HepG2 (cell line): ENCODE measurements around the gene WDR62. TPM values are rescaled to one million over a fixed set of nuclear protein-coding genes. Genes with fewer than 3 reads are reported as not detected.

Source experiments
- ATRX ChIP-seq: sonication (generic); formaldehyde crosslinking; IDR thresholded peaks from 2 replicates; pipeline ENCODE4 v1.4.0; 2020; ENCODE audit warnings: missing genetic modification reagents, borderline replicate concordance
- BHLHE40 ChIP-seq: IDR thresholded peaks from 2 replicates; pipeline ENCODE4 v1.6.1; 2011; ENCODE audit warnings: low read length, improper control_type of control experiment
- FOSL1 ChIP-seq: sonication (generic); formaldehyde crosslinking; IDR thresholded peaks from 2 replicates; pipeline ENCODE4 v1.9.0; 2021; ENCODE audit warnings: missing genetic modification reagents, borderline replicate concordance
- FOXJ3 ChIP-seq: sonication (generic); formaldehyde crosslinking; IDR thresholded peaks from 2 replicates; pipeline ENCODE4 v1.4.0; 2020; ENCODE audit warnings: missing genetic modification reagents, mild to moderate bottlenecking, borderline replicate concordance
- MAFK ChIP-seq, 2 experiments: IDR thresholded peaks in 1 of 2; conservative IDR thresholded peaks in 1 of 2; 2 replicates each; pipeline ENCODE4 v1.6.1; 2011; ENCODE audit warnings: improper control_type of control experiment in 2 of 2, low read length in 2 of 2
- NKX3-1 ChIP-seq: sonication (generic); formaldehyde crosslinking; IDR thresholded peaks from 2 replicates; pipeline ENCODE4 v1.5.0; 2020; ENCODE audit warnings: missing genetic modification reagents
- NR2F2 ChIP-seq: IDR thresholded peaks from 2 replicates; pipeline ENCODE4 v1.6.1; 2012; ENCODE audit warnings: low read depth, inconsistent platforms, borderline replicate concordance
- PAWR ChIP-seq: sonication (generic); formaldehyde crosslinking; IDR thresholded peaks from 2 replicates; pipeline ENCODE4 v1.4.0; 2020; ENCODE audit warnings: missing genetic modification reagents, mild to moderate bottlenecking, borderline replicate concordance
- POLR2A ChIP-seq, 2 experiments: IDR thresholded peaks; 2 replicates each; pipeline ENCODE4 v1.6.1; 2011; ENCODE audit warnings: low read depth in 2 of 2, low read length in 2 of 2, mild to moderate bottlenecking in 1 of 2, moderate library complexity in 1 of 2; ENCODE audit not compliant: insufficient read depth in 1 of 2
- POLR2AphosphoS2 ChIP-seq: IDR thresholded peaks from 2 replicates; pipeline ENCODE4 v1.6.1; 2011; ENCODE audit warnings: low read depth, low read length, improper control_type of control experiment
- REL ChIP-seq: sonication (generic); formaldehyde crosslinking; conservative IDR thresholded peaks from 2 replicates; pipeline ENCODE4 v1.8.0; 2022; ENCODE audit warnings: mild to moderate bottlenecking, missing genetic modification reagents, moderate library complexity
- SMAD3 ChIP-seq: sonication (generic); formaldehyde crosslinking; IDR thresholded peaks from 2 replicates; pipeline ENCODE4 v1.4.0; 2020; ENCODE audit warnings: missing genetic modification reagents
- SNAPC2 ChIP-seq: sonication (generic); formaldehyde crosslinking; IDR thresholded peaks from 2 replicates; pipeline ENCODE4 v1.8.1; 2022; ENCODE audit warnings: mild to moderate bottlenecking, missing genetic modification reagents
- ZFP90 ChIP-seq: sonication (generic); formaldehyde crosslinking; IDR thresholded peaks from 2 replicates; pipeline ENCODE4 v1.8.0; 2022; ENCODE audit warnings: missing genetic modification reagents, mild to moderate bottlenecking, inconsistent platforms, borderline replicate concordance
- ZFY ChIP-seq: sonication (generic); formaldehyde crosslinking; IDR thresholded peaks from 2 replicates; pipeline ENCODE4 v1.4.0; 2020; ENCODE audit warnings: missing genetic modification reagents
- ZNF143 ChIP-seq: sonication (generic); formaldehyde crosslinking; IDR thresholded peaks from 2 replicates; pipeline ENCODE4 v1.4.0; 2020; ENCODE audit warnings: missing genetic modification reagents
- ZNF550 ChIP-seq: sonication (generic); formaldehyde crosslinking; IDR thresholded peaks from 2 replicates; pipeline ENCODE4 v1.4.0; 2020; ENCODE audit warnings: mild to moderate bottlenecking, missing genetic modification reagents, borderline replicate concordance
- ZSCAN22 ChIP-seq: sonication (generic); formaldehyde crosslinking; IDR thresholded peaks from 2 replicates; pipeline ENCODE4 v1.4.0; 2020; ENCODE audit warnings: mild to moderate bottlenecking, missing genetic modification reagents
- polyA plus RNA-seq, 8 experiments: library from polyadenylated mRNA; depleted of rRNA in 3 of 8; stranded (reverse) in 7 of 8; unstranded in 1 of 8; fragments of >200 nt; fragmentation: Illumina TruSeq in 4 of 8; extraction: Trizol in 4 of 8; gene quantifications; 2 replicates each; pipeline versions ENCODE4 v1.2.1 to v1.2.3, GENCODE V29; 2011 to 2016; ENCODE audit warnings: low read depth in 4 of 8, missing spikeins in 1 of 8, mixed read lengths in 1 of 8; ENCODE audit not compliant: insufficient read depth in 1 of 8
- total RNA-seq, 5 experiments: library from RNA; depleted of rRNA; stranded (reverse); fragments of >200 nt; fragmentation: Illumina TruSeq; extraction: Trizol; gene quantifications; 2 replicates each; pipeline ENCODE4 v1.2.3, GENCODE V29; 2016; ENCODE audit warnings: low read depth in 1 of 5
- TF ChIP-seq, protein P1 (sequence below): sonication (generic); formaldehyde crosslinking; IDR thresholded peaks from 2 replicates; pipeline ENCODE4 v1.4.0; 2020; ENCODE audit warnings: mild to moderate bottlenecking, missing genetic modification reagents
- TF ChIP-seq, protein P2 (sequence below): sonication (generic); formaldehyde crosslinking; IDR thresholded peaks from 2 replicates; pipeline ENCODE4 v1.4.0; 2020; ENCODE audit warnings: missing genetic modification reagents, borderline replicate concordance
- TF ChIP-seq, protein P3 (sequence below): sonication (generic); formaldehyde crosslinking; IDR thresholded peaks from 2 replicates; pipeline ENCODE4 v1.8.0; 2023; ENCODE audit warnings: mild to moderate bottlenecking, missing genetic modification reagents
- TF ChIP-seq, protein P4 (sequence below): sonication (generic); formaldehyde crosslinking; conservative IDR thresholded peaks from 2 replicates; pipeline ENCODE4 v1.4.0; 2020; ENCODE audit warnings: missing genetic modification reagents

Gene WDR62
- total and polyA plus RNA-seq, 2 of the 13 experiments (the other 11 are each of a cell fraction or from before 2014, with no cell fraction given): 5.8 to 12.5 TPM

DNA sequence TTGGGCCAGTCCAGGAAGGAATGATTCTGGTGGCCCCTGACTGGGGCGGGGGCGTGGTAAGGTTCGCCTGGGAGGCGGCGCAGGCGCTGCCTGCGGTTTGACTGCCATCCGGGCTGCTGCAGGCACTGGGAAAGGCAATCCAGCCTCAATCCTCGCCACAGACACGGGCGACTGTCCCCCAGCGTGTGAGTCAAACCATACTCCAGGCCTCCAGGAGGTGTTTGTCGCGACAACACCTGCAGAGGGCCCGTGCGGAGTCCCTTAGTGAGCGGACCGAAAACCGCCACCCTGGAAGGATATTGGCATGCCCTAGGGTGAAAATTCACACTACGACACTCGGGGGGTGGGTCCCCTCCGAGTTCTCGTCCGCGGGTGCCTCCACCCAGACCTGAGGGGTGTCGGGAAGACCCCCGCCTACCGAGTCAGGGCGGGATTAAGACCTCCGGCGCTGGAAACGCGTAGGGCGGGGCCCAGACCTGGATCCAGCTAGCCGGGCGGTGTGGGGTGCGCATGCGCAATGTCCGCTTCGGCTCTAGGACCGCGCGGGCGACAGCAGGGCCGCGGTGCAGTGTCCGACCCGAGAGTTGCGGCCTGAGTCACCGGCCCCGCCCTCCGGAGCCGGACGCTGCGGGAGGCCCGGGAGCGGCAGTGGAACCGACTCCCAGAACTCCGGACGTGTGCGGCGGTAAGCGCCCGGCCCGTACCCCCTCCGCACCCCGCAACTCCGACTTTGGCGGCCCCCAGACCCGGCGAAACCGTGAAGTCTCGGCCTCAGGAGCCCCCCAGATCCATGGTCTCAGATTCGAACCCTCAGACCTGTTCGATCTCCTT, 85.0 kb downstream of the WDR62 start, which contains the start of gene CAPNS1 (continued):
- TF ChIP-seq ZFP90 (peak; percentile 59; the same call in 1 of the 2 replicates), FOXJ3 (peak; percentile 55; the same call in 1 of the 2 replicates), NR2F2 (no peak; the same call in 1 of the 2 replicates), ZFY (CRISPR knock-in tag) (peak; percentile 91), ATRX (CRISPR knock-in tag) (no peak), SMAD3 (CRISPR knock-in tag) (peak; percentile 36; the same call in 1 of the 2 replicates), ZNF550 (0 out of 2 replicates have a peak, but pooled peaks have one; percentile 87), REL (CRISPR knock-in tag) (0 out of 2 replicates have a peak, but pooled peaks have one; percentile 33), POLR2A (IDR thresholded peaks at IDR 0.05; ENCODE audit: insufficient read depth in 1 of 2, low read depth in 2 of 2, low read length in 2 of 2) (peak; percentile 60 to 86; a peak in 3 of 4 replicates), MAFK (conservative IDR thresholded peaks at IDR 0.05 in 1 of 2, IDR thresholded peaks at IDR 0.05 in 1 of 2; ENCODE audit: low read length in 2 of 2) (no peak), SNAPC2 (CRISPR knock-in tag) (no peak), POLR2AphosphoS2 (no peak), BHLHE40 (no peak), ZSCAN22 (no peak), ZNF143 (CRISPR knock-in tag) (peak; percentile 83), PAWR (CRISPR knock-in tag) (no peak), NKX3-1 (CRISPR knock-in tag) (peak; percentile 26; the same call in 1 of the 2 replicates), FOSL1 (peak; percentile 57; the same call in 1 of the 2 replicates)
- TF ChIP-seq, protein P1, sequence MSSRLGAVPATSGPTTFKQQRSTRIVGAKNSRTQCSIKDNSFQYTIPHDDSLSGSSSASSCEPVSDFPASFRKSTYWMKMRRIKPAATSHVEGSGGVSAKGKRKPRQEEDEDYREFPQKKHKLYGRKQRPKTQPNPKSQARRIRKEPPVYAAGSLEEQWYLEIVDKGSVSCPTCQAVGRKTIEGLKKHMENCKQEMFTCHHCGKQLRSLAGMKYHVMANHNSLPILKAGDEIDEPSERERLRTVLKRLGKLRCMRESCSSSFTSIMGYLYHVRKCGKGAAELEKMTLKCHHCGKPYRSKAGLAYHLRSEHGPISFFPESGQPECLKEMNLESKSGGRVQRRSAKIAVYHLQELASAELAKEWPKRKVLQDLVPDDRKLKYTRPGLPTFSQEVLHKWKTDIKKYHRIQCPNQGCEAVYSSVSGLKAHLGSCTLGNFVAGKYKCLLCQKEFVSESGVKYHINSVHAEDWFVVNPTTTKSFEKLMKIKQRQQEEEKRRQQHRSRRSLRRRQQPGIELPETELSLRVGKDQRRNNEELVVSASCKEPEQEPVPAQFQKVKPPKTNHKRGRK (CRISPR knock-in tag): no peak
- TF ChIP-seq, protein P2, sequence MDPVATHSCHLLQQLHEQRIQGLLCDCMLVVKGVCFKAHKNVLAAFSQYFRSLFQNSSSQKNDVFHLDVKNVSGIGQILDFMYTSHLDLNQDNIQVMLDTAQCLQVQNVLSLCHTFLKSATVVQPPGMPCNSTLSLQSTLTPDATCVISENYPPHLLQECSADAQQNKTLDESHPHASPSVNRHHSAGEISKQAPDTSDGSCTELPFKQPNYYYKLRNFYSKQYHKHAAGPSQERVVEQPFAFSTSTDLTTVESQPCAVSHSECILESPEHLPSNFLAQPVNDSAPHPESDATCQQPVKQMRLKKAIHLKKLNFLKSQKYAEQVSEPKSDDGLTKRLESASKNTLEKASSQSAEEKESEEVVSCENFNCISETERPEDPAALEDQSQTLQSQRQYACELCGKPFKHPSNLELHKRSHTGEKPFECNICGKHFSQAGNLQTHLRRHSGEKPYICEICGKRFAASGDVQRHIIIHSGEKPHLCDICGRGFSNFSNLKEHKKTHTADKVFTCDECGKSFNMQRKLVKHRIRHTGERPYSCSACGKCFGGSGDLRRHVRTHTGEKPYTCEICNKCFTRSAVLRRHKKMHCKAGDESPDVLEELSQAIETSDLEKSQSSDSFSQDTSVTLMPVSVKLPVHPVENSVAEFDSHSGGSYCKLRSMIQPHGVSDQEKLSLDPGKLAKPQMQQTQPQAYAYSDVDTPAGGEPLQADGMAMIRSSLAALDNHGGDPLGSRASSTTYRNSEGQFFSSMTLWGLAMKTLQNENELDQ: no peak
- TF ChIP-seq, protein P3, sequence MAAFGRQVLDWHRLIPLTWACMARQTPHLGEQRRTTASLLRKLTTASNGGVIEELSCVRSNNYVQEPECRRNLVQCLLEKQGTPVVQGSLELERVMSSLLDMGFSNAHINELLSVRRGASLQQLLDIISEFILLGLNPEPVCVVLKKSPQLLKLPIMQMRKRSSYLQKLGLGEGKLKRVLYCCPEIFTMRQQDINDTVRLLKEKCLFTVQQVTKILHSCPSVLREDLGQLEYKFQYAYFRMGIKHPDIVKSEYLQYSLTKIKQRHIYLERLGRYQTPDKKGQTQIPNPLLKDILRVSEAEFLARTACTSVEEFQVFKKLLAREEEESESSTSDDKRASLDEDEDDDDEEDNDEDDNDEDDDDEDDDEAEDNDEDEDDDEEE (CRISPR knock-in tag): peak; percentile 86
- TF ChIP-seq, protein P4, sequence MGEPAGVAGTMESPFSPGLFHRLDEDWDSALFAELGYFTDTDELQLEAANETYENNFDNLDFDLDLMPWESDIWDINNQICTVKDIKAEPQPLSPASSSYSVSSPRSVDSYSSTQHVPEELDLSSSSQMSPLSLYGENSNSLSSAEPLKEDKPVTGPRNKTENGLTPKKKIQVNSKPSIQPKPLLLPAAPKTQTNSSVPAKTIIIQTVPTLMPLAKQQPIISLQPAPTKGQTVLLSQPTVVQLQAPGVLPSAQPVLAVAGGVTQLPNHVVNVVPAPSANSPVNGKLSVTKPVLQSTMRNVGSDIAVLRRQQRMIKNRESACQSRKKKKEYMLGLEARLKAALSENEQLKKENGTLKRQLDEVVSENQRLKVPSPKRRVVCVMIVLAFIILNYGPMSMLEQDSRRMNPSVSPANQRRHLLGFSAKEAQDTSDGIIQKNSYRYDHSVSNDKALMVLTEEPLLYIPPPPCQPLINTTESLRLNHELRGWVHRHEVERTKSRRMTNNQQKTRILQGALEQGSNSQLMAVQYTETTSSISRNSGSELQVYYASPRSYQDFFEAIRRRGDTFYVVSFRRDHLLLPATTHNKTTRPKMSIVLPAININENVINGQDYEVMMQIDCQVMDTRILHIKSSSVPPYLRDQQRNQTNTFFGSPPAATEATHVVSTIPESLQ (CRISPR knock-in tag): no peak
